MM.1S (cell line): ENCODE results near the gene SNTG2.

ENCODE experiments used
- CTCF ChIP-seq: fragments of 300-600 bp; sonication (generic); IDR thresholded peaks from 2 replicates; pipeline ENCODE4 v1.5.1; 2016; ENCODE audit warnings: antibody characterized with exemption, low read length, mixed read lengths
- EZH2 ChIP-seq: fragments of 300-600 bp; sonication (generic); optimal IDR thresholded peaks from 2 replicates; pipeline ENCODE3; 2017; ENCODE audit warnings: low read depth, mild to moderate bottlenecking, antibody characterized with exemption, low read length, mixed read lengths
- EZH2phosphoT487 ChIP-seq: fragments of 300-600 bp; sonication (generic); IDR thresholded peaks from 2 replicates; pipeline ENCODE4 v1.6.1; 2018; ENCODE audit warnings: antibody characterized with exemption, low read length

GRCh38 chr2:1137264-1137663 is 186.6 kb downstream of the SNTG2 start:
- no peak for TF ChIP-seq CTCF
- TF ChIP-seq EZH2: no peak
- no peak for TF ChIP-seq EZH2phosphoT487
